DOHH2 (cell line): ENCODE results near the gene RASGRF1.

Experiments used
- EZH2phosphoT487 ChIP-seq: fragments of 200-600 bp; sonication (generic); IDR thresholded peaks from 2 replicates; pipeline ENCODE4 v1.6.1; 2017; ENCODE audit warnings: borderline replicate concordance, mild to moderate bottlenecking, antibody characterized with exemption, low read length, moderate library complexity, mixed read lengths
- TF ChIP-seq, protein P1 (sequence below): fragments of 200-600 bp; sonication (generic); IDR thresholded peaks from one replicate; pipeline ENCODE4 v1.5.1; 2014; ENCODE audit warnings: antibody characterized with exemption, mild to moderate bottlenecking, low read depth, low read length; ENCODE audit not compliant: poor library complexity, severe bottlenecking

DNA sequence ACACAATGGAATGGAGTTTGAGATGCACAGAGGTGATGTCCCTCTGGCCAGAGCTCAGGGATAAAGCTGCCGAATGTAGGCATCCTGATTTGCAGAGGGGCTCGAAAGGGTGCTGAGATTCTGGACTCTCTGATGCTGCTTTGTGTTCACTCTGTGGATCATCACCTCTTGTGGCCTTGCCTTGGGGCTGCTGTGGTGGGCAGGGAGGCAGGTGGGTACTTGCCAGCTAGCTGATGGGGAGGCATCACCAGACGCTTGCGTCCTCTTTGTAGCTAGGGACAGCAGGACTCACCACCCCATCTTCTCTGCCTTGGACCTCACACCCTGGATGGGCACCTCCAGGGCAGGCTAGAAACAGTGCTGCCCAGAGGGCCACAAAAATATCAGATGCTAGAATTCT is 14.6 kb upstream of the RASGRF1 start:
- TF ChIP-seq, protein P1, sequence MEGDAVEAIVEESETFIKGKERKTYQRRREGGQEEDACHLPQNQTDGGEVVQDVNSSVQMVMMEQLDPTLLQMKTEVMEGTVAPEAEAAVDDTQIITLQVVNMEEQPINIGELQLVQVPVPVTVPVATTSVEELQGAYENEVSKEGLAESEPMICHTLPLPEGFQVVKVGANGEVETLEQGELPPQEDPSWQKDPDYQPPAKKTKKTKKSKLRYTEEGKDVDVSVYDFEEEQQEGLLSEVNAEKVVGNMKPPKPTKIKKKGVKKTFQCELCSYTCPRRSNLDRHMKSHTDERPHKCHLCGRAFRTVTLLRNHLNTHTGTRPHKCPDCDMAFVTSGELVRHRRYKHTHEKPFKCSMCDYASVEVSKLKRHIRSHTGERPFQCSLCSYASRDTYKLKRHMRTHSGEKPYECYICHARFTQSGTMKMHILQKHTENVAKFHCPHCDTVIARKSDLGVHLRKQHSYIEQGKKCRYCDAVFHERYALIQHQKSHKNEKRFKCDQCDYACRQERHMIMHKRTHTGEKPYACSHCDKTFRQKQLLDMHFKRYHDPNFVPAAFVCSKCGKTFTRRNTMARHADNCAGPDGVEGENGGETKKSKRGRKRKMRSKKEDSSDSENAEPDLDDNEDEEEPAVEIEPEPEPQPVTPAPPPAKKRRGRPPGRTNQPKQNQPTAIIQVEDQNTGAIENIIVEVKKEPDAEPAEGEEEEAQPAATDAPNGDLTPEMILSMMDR, result no peak
- no peak for TF ChIP-seq EZH2phosphoT487
